IMR-90 (cell line): Measurements from ENCODE around the gene GNL1. TPM values are rescaled to one million over a fixed set of nuclear protein-coding genes. Genes with fewer than 3 reads are reported as not detected.

ENCODE experiments used
- ATAC-seq: fragments of 200-7000 bp; cut with Tn5 transposase; 2 replicates; pipeline ENCODE4 v1.9.1; 2020; ENCODE audit warnings: low read depth, mild to moderate bottlenecking, moderate library complexity
- BruUV-seq: library from RNA; stranded (reverse); fragments of 400-500 nt; replicated peaks from 2 replicates; lab custom pipeline; 2021; lab: Mats Ljungman, UMichigan
- CTCF ChIA-PET: fragments of 300-600 bp; formaldehyde crosslinking; extraction: SDS; loops from one replicate; lab custom pipeline; 2021; ENCODE audit warnings: antibody characterized with exemption; lab: Yijun Ruan, JAX
- POLR2A ChIA-PET: fragments of 300-600 bp; sonication (Branson Sonifier 250); formaldehyde crosslinking; loops from one replicate; lab custom pipeline; 2022; ENCODE audit warnings: antibody characterized with exemption; ENCODE audit not compliant: unreplicated experiment; lab: Charles Lee
- DNase-seq: peaks from one replicate; pipeline ENCODE4 v3.0.0; 2013
- H2AFZ ChIP-seq: replicated peaks from 2 replicates; pipeline ENCODE3; 2013; ENCODE audit warnings: low read length, mild to moderate bottlenecking; ENCODE audit not compliant: poor library complexity
- H2AK5ac ChIP-seq: 2 replicates; pipeline ENCODE4 v1.6.1; 2013; ENCODE audit warnings: low read depth, low read length, inconsistent platforms
- H2AK9ac ChIP-seq: replicated peaks from 2 replicates; pipeline ENCODE3; 2013; ENCODE audit warnings: mild to moderate bottlenecking, low read depth, low read length, moderate library complexity; ENCODE audit not compliant: poor library complexity
- H2BK120ac ChIP-seq: 2 replicates; pipeline ENCODE4 v1.6.1; 2013; ENCODE audit warnings: low read depth, low read length, inconsistent platforms
- H2BK15ac ChIP-seq: 3 replicates; pipeline ENCODE4 v1.6.1; 2013; ENCODE audit warnings: low read depth, low read length, inconsistent platforms
- H2BK20ac ChIP-seq: 2 replicates; pipeline ENCODE4 v1.6.1; 2013; ENCODE audit warnings: low read depth, mild to moderate bottlenecking, inconsistent platforms, low read length, moderate library complexity
- H2BK5ac ChIP-seq: 2 replicates; pipeline ENCODE4 v1.6.1; 2013; ENCODE audit warnings: mild to moderate bottlenecking, low read depth, low read length, inconsistent platforms; ENCODE audit not compliant: poor library complexity, severe bottlenecking
- H3K14ac ChIP-seq: replicated peaks from 2 replicates; pipeline ENCODE4 v1.6.1; 2013; ENCODE audit warnings: low read depth, low read length, inconsistent platforms
- H3K18ac ChIP-seq: 2 replicates; pipeline ENCODE4 v1.6.1; 2013; ENCODE audit warnings: low read depth, low read length, control low read depth
- H3K23ac ChIP-seq: 2 replicates; pipeline ENCODE4 v1.6.1; 2013; ENCODE audit warnings: low read depth, low read length, inconsistent platforms
- H3K27ac ChIP-seq: 2 replicates; pipeline ENCODE4 v1.5.1; 2013; ENCODE audit warnings: mild to moderate bottlenecking, control low read depth, low read length; ENCODE audit not compliant: insufficient read depth
- H3K27me3 ChIP-seq: 2 replicates; pipeline ENCODE4 v1.6.1; 2013; ENCODE audit warnings: low read length; ENCODE audit not compliant: control insufficient read depth, insufficient read depth
- H3K36me3 ChIP-seq: 2 replicates; pipeline ENCODE4 v1.6.1; 2013; ENCODE audit warnings: low read length, mixed read lengths; ENCODE audit not compliant: control insufficient read depth, insufficient read depth
- H3K4ac ChIP-seq: 2 replicates; pipeline ENCODE4 v1.6.1; 2013; ENCODE audit warnings: low read depth, low read length, inconsistent platforms
- H3K4me1 ChIP-seq: 2 replicates; pipeline ENCODE4 v1.6.1; 2013; ENCODE audit warnings: low read length, mixed read lengths; ENCODE audit not compliant: control insufficient read depth, insufficient read depth
- H3K4me2 ChIP-seq: 2 replicates; pipeline ENCODE4 v1.6.1; 2013; ENCODE audit warnings: low read depth, mild to moderate bottlenecking, control low read depth, low read length, moderate library complexity
- H3K4me3 ChIP-seq: 2 replicates; pipeline ENCODE4 v1.5.1; 2013; ENCODE audit warnings: low read depth, mild to moderate bottlenecking, control low read depth, low read length, moderate library complexity; ENCODE audit not compliant: insufficient read depth
- H3K56ac ChIP-seq: 2 replicates; pipeline ENCODE4 v1.6.1; 2013; ENCODE audit warnings: low read length, inconsistent platforms; ENCODE audit not compliant: insufficient read depth; ENCODE audit errors: extremely low read depth
- H3K79me1 ChIP-seq, 2 experiments: 2 replicates each; pipeline ENCODE4 v1.6.1; 2013; ENCODE audit warnings: low read length in 2 of 2, inconsistent platforms in 1 of 2, low read depth in 1 of 2
- H3K9ac ChIP-seq: 2 replicates; pipeline ENCODE4 v1.6.1; 2013; ENCODE audit warnings: low read depth, low read length, control low read depth
- H3K9me1 ChIP-seq: 2 replicates; pipeline ENCODE4 v1.6.1; 2013; ENCODE audit warnings: low read length, inconsistent platforms; ENCODE audit not compliant: insufficient read depth
- H3K9me3 ChIP-seq: 2 replicates; pipeline ENCODE4 v1.6.1; 2013; ENCODE audit warnings: low read length; ENCODE audit not compliant: control insufficient read depth, insufficient read depth
- H4K20me1 ChIP-seq: 2 replicates; pipeline ENCODE4 v1.6.1; 2013; ENCODE audit warnings: low read length, inconsistent platforms; ENCODE audit not compliant: insufficient read depth
- H4K5ac ChIP-seq: 2 replicates; pipeline ENCODE4 v1.6.1; 2013; ENCODE audit warnings: mild to moderate bottlenecking, low read depth, low read length, control low read depth
- H4K8ac ChIP-seq, 2 experiments: 2 replicates each; pipeline ENCODE4 v1.6.1; 2013; ENCODE audit warnings: low read depth in 2 of 2, low read length in 2 of 2, control low read depth in 1 of 2, inconsistent platforms in 1 of 2
- H4K91ac ChIP-seq: 2 replicates; pipeline ENCODE4 v1.6.1; 2013; ENCODE audit warnings: low read depth, low read length, inconsistent platforms; ENCODE audit not compliant: insufficient read depth
- BHLHE40 ChIP-seq: fragments of 150-350 bp; IDR thresholded peaks from 2 replicates; pipeline ENCODE4 v1.6.1; 2016; ENCODE audit warnings: mild to moderate bottlenecking, low read depth, low read length
- CEBPB ChIP-seq: IDR thresholded peaks from 2 replicates; pipeline ENCODE4 v1.6.1; 2012; ENCODE audit warnings: low read depth, low read length, improper control_type of control experiment
- CHD1 ChIP-seq: IDR thresholded peaks from 2 replicates; pipeline ENCODE4 v1.6.1; 2012; ENCODE audit warnings: low read depth, low read length, improper control_type of control experiment
- ELK1 ChIP-seq: fragments of 150-350 bp; IDR thresholded peaks from 2 replicates; pipeline ENCODE4 v1.6.1; 2016; ENCODE audit warnings: low read depth, mild to moderate bottlenecking, low read length, moderate library complexity, borderline replicate concordance
- FOS ChIP-seq: fragments of 150-350 bp; IDR thresholded peaks from 2 replicates; pipeline ENCODE4 v1.6.1; 2016; ENCODE audit warnings: low read depth, low read length
- MAFK ChIP-seq: IDR thresholded peaks from 2 replicates; pipeline ENCODE4 v1.6.1; 2012; ENCODE audit warnings: low read depth, low read length, improper control_type of control experiment
- MAZ ChIP-seq: IDR thresholded peaks from 2 replicates; pipeline ENCODE4 v1.6.1; 2012; ENCODE audit warnings: low read depth, mild to moderate bottlenecking, low read length, improper control_type of control experiment, moderate library complexity, borderline replicate concordance
- MXI1 ChIP-seq: IDR thresholded peaks from 2 replicates; pipeline ENCODE4 v1.6.1; 2012; ENCODE audit warnings: low read depth, mild to moderate bottlenecking, low read length, moderate library complexity, borderline replicate concordance
- NFE2L2 ChIP-seq: fragments of 150-350 bp; IDR thresholded peaks from 2 replicates; pipeline ENCODE4 v1.6.1; 2016; ENCODE audit warnings: low read depth, mild to moderate bottlenecking, low read length
- POLR2A ChIP-seq: IDR thresholded peaks from 2 replicates; pipeline ENCODE4 v1.6.1; 2012; ENCODE audit warnings: mild to moderate bottlenecking, low read depth, low read length
- RAD21 ChIP-seq: IDR thresholded peaks from 2 replicates; pipeline ENCODE4 v1.6.1; 2012; ENCODE audit warnings: low read length, improper control_type of control experiment
- RCOR1 ChIP-seq: IDR thresholded peaks from 2 replicates; pipeline ENCODE4 v1.6.1; 2012; ENCODE audit warnings: mild to moderate bottlenecking, low read length, improper control_type of control experiment; ENCODE audit not compliant: insufficient replicate concordance
- RFX5 ChIP-seq: IDR thresholded peaks from 2 replicates; pipeline ENCODE4 v1.8.0; 2012; ENCODE audit warnings: low read depth, mild to moderate bottlenecking, low read length, moderate library complexity
- WGBS, 2 experiments: methylation state at CpG; one replicate each; pipeline versions ENCODE4 v1.1.5 to v1.1.7; 2013; ENCODE audit warnings: missing lambda C conversion rate in 2 of 2; ENCODE audit not compliant: insufficient read length in 1 of 2; ENCODE audit errors: extremely low coverage in 2 of 2; 5-methylcytosine and 5-hydroxymethylcytosine counted together
- dilution Hi-C: fragments of 300-500 bp; cut with HindIII; formaldehyde crosslinking; loops from one replicate; pipeline ENCODE4 v1.14.3; 2018; ENCODE audit warnings: low sequenced_read_pairs; ENCODE audit not compliant: unreplicated experiment
- in situ Hi-C: fragments of 300-500 bp; cut with MboI; formaldehyde crosslinking; loops from 3 replicates; pipeline ENCODE4 v1.14.3; 2019; ENCODE audit warnings: low sequenced_read_pairs, inconsistent platforms, mixed read lengths
- intact Hi-C: fragments of 100-400 bp; cut with micrococcal nuclease; formaldehyde crosslinking; loops from 2 replicates; pipeline ENCODE4 v1.10.0; 2022
- polyA plus RNA-seq, 3 experiments: library from polyadenylated mRNA; depleted of rRNA; stranded (reverse); fragments of >200 nt; gene quantifications; 2 replicates each; pipeline ENCODE4 v1.2.3, GENCODE V29; 2012; ENCODE audit warnings: low replicate concordance in 1 of 3
- total RNA-seq: library from RNA; depleted of rRNA; stranded (reverse); fragments of >200 nt; gene quantifications from 2 replicates; pipeline ENCODE4 v1.2.3, GENCODE V29; 2012
- TF ChIP-seq, protein P1 (sequence below): fragments of 150-350 bp; IDR thresholded peaks from 2 replicates; pipeline ENCODE4 v1.6.1; 2017; ENCODE audit warnings: mild to moderate bottlenecking, antibody characterized with exemption, low read length, low read depth

GNL1 gene
- total and polyA plus RNA-seq, 2 of the 4 experiments (the other 2 are of a cell fraction): 40.5 to 44.0 TPM

- Histone ChIP-seq H2BK120ac (no peak overlapping the region), H3K18ac (no peak overlapping the region), H4K5ac (no peak overlapping the region), H2AFZ (no peak overlapping the region), H3K4me2 (no peak overlapping the region), H3K9me3 (no peaks in the 10 kb centered on the region), H4K8ac (no peak overlapping the region), H3K23ac (no peak overlapping the region), H4K20me1 (peaks cover 27% of the 10 kb centered on the region), H3K14ac (no peak overlapping the region), H3K36me3 (peaks cover 31% of the 10 kb centered on the region), H2BK20ac (no peak overlapping the region), H3K4me1 (peaks cover 15% of the 10 kb centered on the region), H3K4me3 (no peak overlapping the region), H2BK15ac (no peak overlapping the region), H3K56ac (no peak overlapping the region), H3K9me1 (peaks cover 17% of the 10 kb centered on the region), H3K27ac (no peak overlapping the region), H2AK9ac (no peak overlapping the region), H3K4ac (no peak overlapping the region), H3K79me1 (peaks cover 12 to 32% of the 10 kb centered on the region in 2 experiments; a peak in 3 of 4 replicates), H3K27me3 (no peaks in the 10 kb centered on the region), H3K9ac (no peak overlapping the region), H2AK5ac (no peak overlapping the region), H4K91ac (no peak overlapping the region), H2BK5ac (no peak overlapping the region)
- ChIA-PET CTCF (no interaction called here), POLR2A (no interaction called here)
- no peak for ATAC-seq
- intact Hi-C loops (no loop called here), in situ Hi-C loops (loop anchor here (5.0 to 25.0 kb wide), 2 partner anchors 43 to 593 kb away; no protein-coding TSS in a partner anchor), dilution Hi-C loops (no loop called here)
- DNase-seq: no peak
- BruUV-seq: no TSS peak
- WGBS, 2 experiments: 82% methylated on average over 2 of the region's 8 CpGs; no CpG with 5 or more reads in 1 of the 2 experiments
- no peak for TF ChIP-seq NFE2L2
- TF ChIP-seq, protein P1, sequence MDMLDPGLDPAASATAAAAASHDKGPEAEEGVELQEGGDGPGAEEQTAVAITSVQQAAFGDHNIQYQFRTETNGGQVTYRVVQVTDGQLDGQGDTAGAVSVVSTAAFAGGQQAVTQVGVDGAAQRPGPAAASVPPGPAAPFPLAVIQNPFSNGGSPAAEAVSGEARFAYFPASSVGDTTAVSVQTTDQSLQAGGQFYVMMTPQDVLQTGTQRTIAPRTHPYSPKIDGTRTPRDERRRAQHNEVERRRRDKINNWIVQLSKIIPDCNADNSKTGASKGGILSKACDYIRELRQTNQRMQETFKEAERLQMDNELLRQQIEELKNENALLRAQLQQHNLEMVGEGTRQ: no peak
- TF ChIP-seq RAD21: no peak
- no peak for TF ChIP-seq RFX5
- TF ChIP-seq FOS: no peak
- TF ChIP-seq BHLHE40: no peak
- no peak; the same call in 1 of the 2 replicates for TF ChIP-seq POLR2A
- TF ChIP-seq MAFK: no peak
- no peak for TF ChIP-seq RCOR1
- TF ChIP-seq CHD1: no peak
- TF ChIP-seq MXI1: no peak
- no peak for TF ChIP-seq ELK1
- TF ChIP-seq CEBPB: no peak
- no peak for TF ChIP-seq MAZ
These were observed 61.9 kb downstream of the GNL1 start for GRCh38 chr6:30494291-30494861.
